ENCODE results near the gene MTURN.

Gene MTURN

DNA sequence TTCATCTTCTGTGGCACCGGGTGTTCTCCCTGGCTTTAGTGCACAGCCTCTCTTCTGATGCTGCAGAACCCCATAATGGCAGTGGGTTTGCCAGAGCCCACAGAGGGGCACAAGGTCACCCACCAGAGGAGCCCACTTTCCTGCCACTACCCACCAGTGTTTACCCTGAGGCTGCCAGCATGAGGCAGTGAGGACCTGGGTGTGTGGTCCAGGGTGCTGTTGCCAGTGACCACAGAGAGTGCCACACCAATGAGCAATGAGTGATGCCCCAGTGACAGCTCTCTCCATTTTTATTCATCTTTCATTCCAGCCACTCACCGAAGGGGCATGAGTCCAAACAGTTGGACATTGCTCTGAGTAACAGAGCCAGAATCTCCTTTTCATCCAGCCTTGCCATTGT is 34.8 kb downstream of the MTURN start:
- Histone ChIP-seq H3K27me3 (ENCODE audit: control insufficient read depth in 1 of 2, insufficient read depth in 1 of 2, low read length in 2 of 2) (peaks cover 0 to 7% of the 10 kb centered on the region in 2 experiments), H3K79me1 (replicated peaks; ENCODE audit: low read length, poor library complexity, severe bottlenecking) (no peaks in the 10 kb centered on the region), H3K4me2 (ENCODE audit: low read length, poor library complexity, severe bottlenecking) (no peak overlapping the region), H2BK12ac (ENCODE audit: low read length in 2 of 2) (no peak overlapping the region), H3K4ac (ENCODE audit: low read depth in 1 of 2, low read length in 2 of 2) (no peak overlapping the region), H3K9me3 (ENCODE audit: control insufficient read depth, low read length) (no peaks in the 10 kb centered on the region), H3K27ac (ENCODE audit: low read length, poor library complexity, severe bottlenecking) (no peak overlapping the region), H2BK120ac (ENCODE audit: low read depth, low read length) (no peak overlapping the region), H2BK15ac (ENCODE audit: low read depth, poor library complexity, severe bottlenecking) (no peak overlapping the region), H4K8ac (ENCODE audit: low read length) (no peak overlapping the region), H3K18ac (ENCODE audit: low read depth in 1 of 2, low read length in 2 of 2) (no peak overlapping the region), H3K14ac (ENCODE audit: low read length in 2 of 2) (no peak overlapping the region), H3K4me1 (ENCODE audit: control insufficient read depth, insufficient read depth, low read depth, low read length) (peaks cover 18% of the 10 kb centered on the region), H3K9ac (ENCODE audit: low read length) (peak overlapping the region; percentile 68), H2AK5ac (ENCODE audit: low read length, severe bottlenecking) (no peak overlapping the region), H2BK5ac (ENCODE audit: low read depth, low read length, poor library complexity, severe bottlenecking) (no peak overlapping the region), H4K91ac (ENCODE audit: low read length) (no peak overlapping the region), H3K23ac (ENCODE audit: low read length in 2 of 2) (no peak overlapping the region), H2AFZ (ENCODE audit: low read depth, low read length) (no peak overlapping the region), H3K36me3 (ENCODE audit: control insufficient read depth in 1 of 2, insufficient read depth in 2 of 2, low read depth in 1 of 2, low read length in 2 of 2) (peaks cover 0 to 5% of the 10 kb centered on the region in 2 experiments), H3K4me3 (ENCODE audit: insufficient read depth in 1 of 2, low read depth in 1 of 2, low read length in 2 of 2) (peak overlapping the region in 1 of 2 experiments; percentile 54)
- 88% methylated on average over 2 of the region's 2 CpGs for WGBS
- DNase-seq, result no peak

- WGBS, result 66% methylated on average over 6 of the region's 6 CpGs
- H4K8ac ChIP-seq (ENCODE audit: low read length), result no peak overlapping the region
- H3K4ac ChIP-seq (ENCODE audit: low read depth in 1 of 2, low read length in 2 of 2), result no peak overlapping the region
- peaks cover 18% of the 10 kb centered on the region for H3K4me1 ChIP-seq (ENCODE audit: control insufficient read depth, insufficient read depth, low read depth, low read length)
- no peak overlapping the region for H3K18ac ChIP-seq (ENCODE audit: low read depth in 1 of 2, low read length in 2 of 2)
- no peak overlapping the region for H2AFZ ChIP-seq (ENCODE audit: low read depth, low read length)
- no peak overlapping the region for H2BK12ac ChIP-seq (ENCODE audit: low read length in 2 of 2)
- H3K14ac ChIP-seq (ENCODE audit: low read length in 2 of 2), result no peak overlapping the region
- H3K9me3 ChIP-seq (ENCODE audit: control insufficient read depth, low read length), result no peaks in the 10 kb centered on the region
- H3K23ac ChIP-seq (ENCODE audit: low read length in 2 of 2), result no peak overlapping the region
- no peak overlapping the region for H4K91ac ChIP-seq (ENCODE audit: low read length)
- H3K27ac ChIP-seq (ENCODE audit: low read length, poor library complexity, severe bottlenecking), result no peak overlapping the region
- no peak overlapping the region for H3K9ac ChIP-seq (ENCODE audit: low read length)
- H2BK120ac ChIP-seq (ENCODE audit: low read depth, low read length), result no peak overlapping the region
- no peak overlapping the region for H2BK15ac ChIP-seq (ENCODE audit: low read depth, poor library complexity, severe bottlenecking)
- no peaks in the 10 kb centered on the region for H3K79me1 ChIP-seq (replicated peaks; ENCODE audit: low read length, poor library complexity, severe bottlenecking)
- H3K27me3 ChIP-seq (ENCODE audit: control insufficient read depth in 1 of 2, insufficient read depth in 1 of 2, low read length in 2 of 2), result peaks cover 0 to 7% of the 10 kb centered on the region in 2 experiments
- no peak overlapping the region for H2AK5ac ChIP-seq (ENCODE audit: low read length, severe bottlenecking)
- no peak for DNase-seq
- H3K4me3 ChIP-seq (ENCODE audit: insufficient read depth in 1 of 2, low read depth in 1 of 2, low read length in 2 of 2), result no peak overlapping the region
- no peak overlapping the region for H3K4me2 ChIP-seq (ENCODE audit: low read length, poor library complexity, severe bottlenecking)
- no peak overlapping the region for H2BK5ac ChIP-seq (ENCODE audit: low read depth, low read length, poor library complexity, severe bottlenecking)
- peaks cover 0 to 5% of the 10 kb centered on the region in 2 experiments for H3K36me3 ChIP-seq (ENCODE audit: control insufficient read depth in 1 of 2, insufficient read depth in 2 of 2, low read depth in 1 of 2, low read length in 2 of 2)
These were observed 35.9 kb downstream of the MTURN start for GRCh38 chr7:30170476-30171205.

DNA sequence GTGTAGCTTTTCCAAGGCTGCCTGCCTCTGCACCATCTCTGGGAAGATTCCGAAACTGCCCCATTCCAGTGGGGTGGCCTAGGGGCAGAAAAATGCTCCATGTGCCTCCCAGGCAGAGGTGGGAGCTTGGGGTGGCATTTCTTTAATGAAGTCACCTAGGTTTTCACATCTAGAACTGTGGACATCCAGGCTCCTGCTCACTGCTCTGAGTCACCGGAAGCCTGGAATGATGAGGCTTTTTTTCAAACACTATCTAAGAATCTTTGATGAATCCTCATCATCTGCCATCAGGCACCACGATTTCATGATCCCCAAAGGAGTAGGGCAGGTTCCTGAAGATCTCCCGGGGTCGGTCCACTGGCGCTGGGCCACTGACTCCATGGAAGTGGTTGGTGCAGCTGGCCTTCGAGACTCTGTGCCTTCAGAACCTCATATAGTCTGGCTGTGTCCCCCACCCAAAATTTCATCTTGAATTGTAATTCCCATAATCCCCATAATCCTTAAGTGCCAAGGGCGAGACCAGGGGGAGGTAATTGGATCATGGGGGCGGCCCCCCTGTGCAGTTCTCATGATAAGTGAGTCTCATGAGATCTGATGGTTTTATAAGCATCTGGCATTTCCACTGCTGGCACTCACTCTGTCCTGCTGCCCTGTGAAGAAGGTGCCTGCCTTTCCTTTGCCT is 37.1 kb downstream of the MTURN start:
- Histone ChIP-seq H3K4me3 (ENCODE audit: insufficient read depth in 1 of 2, low read depth in 1 of 2, low read length in 2 of 2) (no peak overlapping the region), H3K18ac (ENCODE audit: low read depth in 1 of 2, low read length in 2 of 2) (no peak overlapping the region), H2BK120ac (ENCODE audit: low read depth, low read length) (no peak overlapping the region), H3K14ac (ENCODE audit: low read length in 2 of 2) (no peak overlapping the region), H4K8ac (ENCODE audit: low read length) (no peak overlapping the region), H3K9me3 (ENCODE audit: control insufficient read depth, low read length) (no peaks in the 10 kb centered on the region), H3K36me3 (ENCODE audit: control insufficient read depth in 1 of 2, insufficient read depth in 2 of 2, low read depth in 1 of 2, low read length in 2 of 2) (no peaks in the 10 kb centered on the region), H3K4me1 (ENCODE audit: control insufficient read depth, insufficient read depth, low read depth, low read length) (peaks cover 18% of the 10 kb centered on the region), H2AK5ac (ENCODE audit: low read length, severe bottlenecking) (no peak overlapping the region), H3K4ac (ENCODE audit: low read depth in 1 of 2, low read length in 2 of 2) (no peak overlapping the region), H3K27me3 (ENCODE audit: control insufficient read depth in 1 of 2, insufficient read depth in 1 of 2, low read length in 2 of 2) (peaks cover 0 to 7% of the 10 kb centered on the region in 2 experiments), H2BK5ac (ENCODE audit: low read depth, low read length, poor library complexity, severe bottlenecking) (no peak overlapping the region), H2AFZ (ENCODE audit: low read depth, low read length) (no peak overlapping the region), H3K4me2 (ENCODE audit: low read length, poor library complexity, severe bottlenecking) (no peak overlapping the region), H3K79me1 (replicated peaks; ENCODE audit: low read length, poor library complexity, severe bottlenecking) (no peaks in the 10 kb centered on the region), H3K23ac (ENCODE audit: low read length in 2 of 2) (no peak overlapping the region), H2BK12ac (ENCODE audit: low read length in 2 of 2) (no peak overlapping the region), H2BK15ac (ENCODE audit: low read depth, poor library complexity, severe bottlenecking) (no peak overlapping the region), H3K9ac (ENCODE audit: low read length) (peak overlapping the region; percentile 22), H4K91ac (ENCODE audit: low read length) (no peak overlapping the region), H3K27ac (ENCODE audit: low read length, poor library complexity, severe bottlenecking) (no peak overlapping the region)
- DNase-seq, result peak; percentile 19
- 72% methylated on average over 9 of the region's 9 CpGs for WGBS

GRCh38 chr7:30172451-30172850 is 37.7 kb downstream of the MTURN start:
- Histone ChIP-seq H3K36me3 (ENCODE audit: control insufficient read depth in 1 of 2, insufficient read depth in 2 of 2, low read depth in 1 of 2, low read length in 2 of 2) (no peaks in the 10 kb centered on the region), H3K23ac (ENCODE audit: low read length in 2 of 2) (no peak overlapping the region), H3K14ac (ENCODE audit: low read length in 2 of 2) (no peak overlapping the region), H2BK5ac (ENCODE audit: low read depth, low read length, poor library complexity, severe bottlenecking) (no peak overlapping the region), H2AFZ (ENCODE audit: low read depth, low read length) (no peak overlapping the region), H3K79me1 (replicated peaks; ENCODE audit: low read length, poor library complexity, severe bottlenecking) (no peaks in the 10 kb centered on the region), H3K9me3 (ENCODE audit: control insufficient read depth, low read length) (no peaks in the 10 kb centered on the region), H3K18ac (ENCODE audit: low read depth in 1 of 2, low read length in 2 of 2) (no peak overlapping the region), H2BK12ac (ENCODE audit: low read length in 2 of 2) (no peak overlapping the region), H3K9ac (ENCODE audit: low read length) (peak overlapping the region; percentile 22), H3K4me2 (ENCODE audit: low read length, poor library complexity, severe bottlenecking) (no peak overlapping the region), H4K91ac (ENCODE audit: low read length) (no peak overlapping the region), H4K8ac (ENCODE audit: low read length) (no peak overlapping the region), H2AK5ac (ENCODE audit: low read length, severe bottlenecking) (no peak overlapping the region), H3K27me3 (ENCODE audit: control insufficient read depth in 1 of 2, insufficient read depth in 1 of 2, low read length in 2 of 2) (peaks cover 0 to 7% of the 10 kb centered on the region in 2 experiments), H3K27ac (ENCODE audit: low read length, poor library complexity, severe bottlenecking) (peak overlapping the region; percentile 22), H2BK15ac (ENCODE audit: low read depth, poor library complexity, severe bottlenecking) (no peak overlapping the region), H3K4me3 (ENCODE audit: insufficient read depth in 1 of 2, low read depth in 1 of 2, low read length in 2 of 2) (no peak overlapping the region), H3K4me1 (ENCODE audit: control insufficient read depth, insufficient read depth, low read depth, low read length) (peaks cover 18% of the 10 kb centered on the region), H2BK120ac (ENCODE audit: low read depth, low read length) (no peak overlapping the region), H3K4ac (ENCODE audit: low read depth in 1 of 2, low read length in 2 of 2) (no peak overlapping the region)
- 85% methylated on average over 3 of the region's 3 CpGs for WGBS
- no peak for DNase-seq

All from mesenchymal stem cell (in vitro differentiated cells and primary cell).